Keratinocyte (primary cell): Measurements from ENCODE around the gene GPR137B.

Source experiments
- CTCF ChIP-seq, 3 experiments: IDR thresholded peaks in 1 of 3; conservative IDR thresholded peaks in 1 of 3; optimal IDR thresholded peaks in 1 of 3; 2 replicates in 2 of 3; 3 replicates in 1 of 3; pipeline versions ENCODE3 to v1.5.1; 2011; ENCODE audit warnings: low read length in 3 of 3, mild to moderate bottlenecking in 3 of 3, moderate library complexity in 2 of 3, control low read depth in 1 of 3, inconsistent platforms in 1 of 3; ENCODE audit not compliant: insufficient read depth in 2 of 3; ENCODE audit errors: extremely low read depth in 1 of 3
- EZH2 ChIP-seq: IDR thresholded peaks from one replicate; pipeline ENCODE4 v1.6.1; 2012; ENCODE audit warnings: inconsistent platforms, mild to moderate bottlenecking, low read length, moderate library complexity

GRCh38 chr1:236140705-236141446, 1.5 kb upstream of the GPR137B start:
- no peak for TF ChIP-seq CTCF (optimal IDR thresholded peaks at IDR 0.05 in 1 of 3, IDR thresholded peaks at IDR 0.05 in 1 of 3, conservative IDR thresholded peaks at IDR 0.05 in 1 of 3; ENCODE audit: extremely low read depth in 1 of 3, insufficient read depth in 2 of 3, low read length in 3 of 3)
- no peak for TF ChIP-seq EZH2
